HUES48 (cell line): Measurements from ENCODE around the gene SLC16A8.

Source experiments
- H3K27ac ChIP-seq: one replicate; pipeline ENCODE4 v1.7.0; 2013; ENCODE audit warnings: low read depth, low read length, inconsistent platforms
- H3K27me3 ChIP-seq: 2 replicates; pipeline ENCODE4 v1.6.1; 2013; ENCODE audit warnings: mild to moderate bottlenecking, low read length; ENCODE audit not compliant: control insufficient read depth, insufficient read depth
- H3K36me3 ChIP-seq: 2 replicates; pipeline ENCODE4 v1.6.1; 2013; ENCODE audit warnings: low read length; ENCODE audit not compliant: control insufficient read depth, insufficient read depth
- H3K4me1 ChIP-seq: 2 replicates; pipeline ENCODE4 v1.6.1; 2013; ENCODE audit warnings: mild to moderate bottlenecking, low read length; ENCODE audit not compliant: control insufficient read depth, insufficient read depth
- H3K4me3 ChIP-seq: 2 replicates; pipeline ENCODE4 v1.5.1; 2013; ENCODE audit warnings: mild to moderate bottlenecking, low read depth, low read length
- H3K9ac ChIP-seq: 2 replicates; pipeline ENCODE4 v1.6.1; 2013; ENCODE audit warnings: mild to moderate bottlenecking, low read depth, low read length, moderate library complexity
- H3K9me3 ChIP-seq: 2 replicates; pipeline ENCODE4 v1.6.1; 2013; ENCODE audit warnings: low read length; ENCODE audit not compliant: control insufficient read depth, insufficient read depth

Gene SLC16A8

GRCh38 chr22:38030311-38031133, 53.5 kb downstream of the SLC16A8 start:
- Histone ChIP-seq H3K36me3 (no peaks in the 10 kb centered on the region), H3K4me1 (peaks cover 22% of the 10 kb centered on the region), H3K27me3 (no peaks in the 10 kb centered on the region), H3K4me3 (no peak overlapping the region), H3K27ac (no peak overlapping the region), H3K9me3 (no peaks in the 10 kb centered on the region), H3K9ac (no peak overlapping the region)

GRCh38 chr22:38029901-38030300, 54.1 kb downstream of the SLC16A8 start:
- Histone ChIP-seq H3K27me3 (no peaks in the 10 kb centered on the region), H3K4me1 (peaks cover 18% of the 10 kb centered on the region), H3K9ac (no peak overlapping the region), H3K9me3 (no peaks in the 10 kb centered on the region), H3K4me3 (no peak overlapping the region), H3K27ac (no peak overlapping the region), H3K36me3 (no peaks in the 10 kb centered on the region)

DNA sequence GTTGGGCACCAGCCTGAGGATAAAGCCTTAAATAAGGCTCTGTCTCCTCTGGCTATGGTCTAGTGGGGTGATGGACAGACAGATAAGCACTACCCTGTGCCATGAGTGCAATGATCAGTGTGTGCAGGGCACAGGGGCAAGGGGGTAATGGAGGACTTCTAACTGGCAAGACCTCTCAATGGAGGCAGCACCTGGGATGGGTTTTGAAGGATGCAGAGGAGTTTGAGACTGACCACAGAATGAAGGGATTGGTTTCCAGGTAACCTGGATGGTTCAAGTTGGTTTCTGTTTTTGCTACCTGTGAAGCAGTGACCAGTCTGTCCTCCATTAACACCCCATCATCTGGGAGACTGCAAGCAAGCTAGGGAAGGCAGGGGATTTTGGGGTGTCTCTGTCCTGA, 54.6 kb downstream of the SLC16A8 start:
- H3K9me3 ChIP-seq: no peaks in the 10 kb centered on the region
- H3K4me1 ChIP-seq: peaks cover 15% of the 10 kb centered on the region
- no peaks in the 10 kb centered on the region for H3K27me3 ChIP-seq
- no peak overlapping the region for H3K27ac ChIP-seq
- no peak overlapping the region for H3K4me3 ChIP-seq
- H3K36me3 ChIP-seq: no peaks in the 10 kb centered on the region
- H3K9ac ChIP-seq: no peak overlapping the region

- H3K27me3 ChIP-seq: no peaks in the 10 kb centered on the region
- no peak overlapping the region for H3K9ac ChIP-seq
- H3K4me1 ChIP-seq: 0 out of 2 replicates have a peak, but pooled peaks cover 7% of the 10 kb centered on the region
Measured at GRCh38 chr22:38028344-38029130, 55.4 kb downstream of the SLC16A8 start.

More at GRCh38 chr22:38028344-38029130, 55.4 kb downstream of the SLC16A8 start:
- H3K9me3 ChIP-seq: no peaks in the 10 kb centered on the region
- H3K4me3 ChIP-seq: no peak overlapping the region
- H3K27ac ChIP-seq: no peak overlapping the region
- no peaks in the 10 kb centered on the region for H3K36me3 ChIP-seq
